Kidney epithelial cell (primary cell): ENCODE measurements around the gene KIF3C. TPM values are rescaled to one million over a fixed set of nuclear protein-coding genes. Genes with fewer than 3 reads are reported as not detected.

Source experiments
- DNase-seq: peaks from one replicate; pipeline ENCODE4 v3.0.0-alpha.2; 2010; ENCODE audit warnings: low read depth
- H3K27me3 ChIP-seq: 2 replicates; pipeline ENCODE4 v1.6.0; 2011; ENCODE audit warnings: low read length; ENCODE audit not compliant: control insufficient read depth, insufficient read depth
- H3K36me3 ChIP-seq: 2 replicates; pipeline ENCODE4 v1.5.1; 2011; ENCODE audit warnings: low read length; ENCODE audit not compliant: control insufficient read depth, insufficient read depth
- H3K4me3 ChIP-seq: 2 replicates; pipeline ENCODE4 v1.5.1; 2011; ENCODE audit warnings: low read depth, mild to moderate bottlenecking, control low read depth, low read length
- CTCF ChIP-seq: IDR thresholded peaks from 2 replicates; pipeline ENCODE4 v1.5.1; 2011; ENCODE audit warnings: mild to moderate bottlenecking, moderate library complexity, low read length, control low read depth, inconsistent platforms; ENCODE audit not compliant: insufficient read depth, poor library complexity, severe bottlenecking
- total RNA-seq: library from RNA; depleted of rRNA; stranded (reverse); fragments of >200 nt; gene quantifications from 2 replicates; pipeline ENCODE4 v1.2.3, GENCODE V29; 2015

Gene KIF3C
- total RNA-seq, 1 donor from 2014 or later = 58.3 TPM

GRCh38 chr2:25881764-25882163 lies 100.5 kb downstream of the KIF3C start:
- DNase-seq = no peak
- no peak for TF ChIP-seq CTCF
- no peak overlapping the region for H3K4me3 ChIP-seq
- no peaks in the 10 kb centered on the region for H3K27me3 ChIP-seq
- no peaks in the 10 kb centered on the region for H3K36me3 ChIP-seq

- Histone ChIP-seq H3K27me3 (no peaks in the 10 kb centered on the region), H3K4me3 (no peak overlapping the region), H3K36me3 (no peaks in the 10 kb centered on the region)
- no peak for TF ChIP-seq CTCF
- DNase-seq = peak; percentile 26
Observed at GRCh38 chr2:25879133-25879730, 103.1 kb downstream of the KIF3C start.

GRCh38 chr2:25878361-25879132 lies 103.8 kb downstream of the KIF3C start, which contains the start of gene ASXL2:
TSS of gene ASXL2 (minus strand) at chr2:25878487. CDS start at chr2:25878222, 265 bp downstream.
- TF ChIP-seq CTCF = no peak
- Histone ChIP-seq H3K36me3 (no peaks in the 10 kb centered on the region), H3K27me3 (no peaks in the 10 kb centered on the region), H3K4me3 (peak within 1 kb of the TSS; percentile 93)
- DNase-seq = peak; percentile 88

- TF ChIP-seq CTCF = no peak
- Histone ChIP-seq H3K4me3 (peak overlapping the region; percentile 93), H3K36me3 (no peaks in the 10 kb centered on the region), H3K27me3 (no peaks in the 10 kb centered on the region)
- no peak for DNase-seq
Observed at GRCh38 chr2:25877431-25878360, 104.6 kb downstream of the KIF3C start.

Other genes starting within 250 kb of the KIF3C start
- 16.8 and 18.6 TPM in 2 replicates for gene ASXL2, start 104.0 kb downstream of the KIF3C start, total RNA-seq
- gene RAB10, start 51.6 kb upstream of the KIF3C start, total RNA-seq = 183 and 201 TPM in 2 replicates
- gene GAREM2, start 190.6 kb upstream of the KIF3C start, total RNA-seq = 3.0 and 3.1 TPM in 2 replicates